Transverse colon (tissue), 4 donors: Measurements from ENCODE around the gene CHD6. TPM values are rescaled to one million over a fixed set of nuclear protein-coding genes. Genes with fewer than 3 reads are reported as not detected.

Experiments used
- DNase-seq: peaks from one replicate; pipeline ENCODE4 v3.0.0-alpha.2; 2019
- H3K27ac ChIP-seq, 4 donors: fragments of 200-600 bp; sonication (generic); 2 replicates each; pipeline ENCODE4 v1.5.1; 2016 to 2018; ENCODE audit warnings: inconsistent platforms in 4 of 4
- H3K27me3 ChIP-seq: fragments of 200-600 bp; sonication (generic); 2 replicates; pipeline ENCODE4 v1.5.1; 2017; ENCODE audit warnings: inconsistent platforms
- H3K36me3 ChIP-seq, 4 donors: fragments of 200-600 bp; sonication (generic); 2 replicates each; pipeline ENCODE4 v1.5.1; 2017 to 2019; ENCODE audit warnings: inconsistent platforms in 4 of 4
- H3K4me1 ChIP-seq, 4 donors: fragments of 200-600 bp; sonication (generic); 2 replicates each; pipeline ENCODE4 v1.5.1; 2017 to 2020; ENCODE audit warnings: inconsistent platforms in 4 of 4
- H3K4me3 ChIP-seq, 4 donors: fragments of 200-600 bp; sonication (generic); 1 replicate in 1 of 4; 2 replicates in 3 of 4; pipeline versions ENCODE4 v1.5.1 to v1.6.1; 2017 to 2019; ENCODE audit warnings: inconsistent platforms in 4 of 4
- H3K9me3 ChIP-seq, 2 donors: fragments of 200-600 bp; sonication (generic); 2 replicates each; pipeline ENCODE4 v1.5.1; 2017 to 2019; ENCODE audit warnings: inconsistent platforms in 2 of 2
- EP300 ChIP-seq: sonication (generic); formaldehyde crosslinking; IDR thresholded peaks from one replicate; pipeline ENCODE4 v1.6.1; 2017; ENCODE audit warnings: antibody characterized with exemption, low read depth
- POLR2A ChIP-seq: fragments of 450-650 bp; IDR thresholded peaks from one replicate; pipeline ENCODE4 v1.6.1; 2016; ENCODE audit warnings: antibody characterized with exemption, mild to moderate bottlenecking, moderate library complexity
- POLR2AphosphoS5 ChIP-seq, 3 donors: sonication (generic); formaldehyde crosslinking; IDR thresholded peaks; one replicate each; pipeline ENCODE4 v1.6.1; 2016; ENCODE audit warnings: antibody characterized with exemption in 3 of 3
- WGBS, 2 donors: methylation state at CpG; one replicate each; pipeline ENCODE4 v1.1.5; 2018; ENCODE audit warnings: low coverage in 1 of 2; 5-methylcytosine and 5-hydroxymethylcytosine counted together
- in situ Hi-C, 4 donors: fragments of 200-750 bp; cut with MboI; loops; one replicate each; pipeline versions ENCODE4 v1.15.0 to v1.15.1; 2017; ENCODE audit warnings: low sequenced_read_pairs in 3 of 4, low pct_ligation_motif_present in 1 of 4, low pct_unique_long_range_greater_than_20kb in 1 of 4
- intact Hi-C: fragments of 100-400 bp; cut with DNase I; formaldehyde crosslinking; loops from one replicate; pipeline ENCODE4 v1.15.1; 2023; ENCODE audit warnings: low total_unique reads
- total RNA-seq, 4 donors: library from RNA; depleted of rRNA; stranded (reverse); fragments of >200 nt; gene quantifications; one replicate each; pipeline ENCODE4 v1.1.0, GENCODE V29; 2016
- TF ChIP-seq, protein P1 (sequence below), 5 experiments: fragments of 200-600 bp in 3 of 5; fragments of 450-650 bp in 2 of 5; sonication (generic) in 3 of 5; IDR thresholded peaks; 1 replicate in 2 of 5; 2 replicates in 3 of 5; pipeline ENCODE4 v1.5.1; 2016 to 2017; ENCODE audit warnings: antibody characterized with exemption in 5 of 5, inconsistent platforms in 3 of 5, mild to moderate bottlenecking in 2 of 5, moderate library complexity in 1 of 5

CHD6 gene
- total RNA-seq, 4 donors from 2014 or later: 27.3 to 42.1 (median 27.9) TPM

DNA sequence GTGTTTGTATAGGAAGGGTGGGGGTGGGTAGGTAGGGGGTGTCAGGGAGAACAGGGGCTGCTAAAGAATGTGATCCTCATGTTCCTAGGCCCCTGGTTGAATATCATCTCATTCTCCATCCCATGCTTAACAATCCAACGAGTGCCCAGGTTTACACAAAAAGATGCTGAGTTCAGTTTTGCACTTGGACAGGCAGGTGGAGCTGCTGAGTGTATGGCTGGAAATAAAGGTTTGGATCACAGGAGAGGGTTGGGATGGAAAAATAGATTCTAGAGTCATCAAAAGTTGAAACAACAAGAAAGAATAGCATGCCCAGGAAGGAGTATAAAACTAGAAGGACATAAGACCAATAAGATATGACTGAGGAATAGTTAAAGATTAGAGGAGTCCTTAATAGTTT is 14.2 kb downstream of the CHD6 start:
- H3K27ac ChIP-seq: no peak overlapping the region
- intact Hi-C loops: no loop called here
- no peak for TF ChIP-seq POLR2AphosphoS5 (IDR thresholded peaks at IDR 0.05)
- TF ChIP-seq POLR2A: no peak
- TF ChIP-seq EP300: no peak
- TF ChIP-seq, protein P1, sequence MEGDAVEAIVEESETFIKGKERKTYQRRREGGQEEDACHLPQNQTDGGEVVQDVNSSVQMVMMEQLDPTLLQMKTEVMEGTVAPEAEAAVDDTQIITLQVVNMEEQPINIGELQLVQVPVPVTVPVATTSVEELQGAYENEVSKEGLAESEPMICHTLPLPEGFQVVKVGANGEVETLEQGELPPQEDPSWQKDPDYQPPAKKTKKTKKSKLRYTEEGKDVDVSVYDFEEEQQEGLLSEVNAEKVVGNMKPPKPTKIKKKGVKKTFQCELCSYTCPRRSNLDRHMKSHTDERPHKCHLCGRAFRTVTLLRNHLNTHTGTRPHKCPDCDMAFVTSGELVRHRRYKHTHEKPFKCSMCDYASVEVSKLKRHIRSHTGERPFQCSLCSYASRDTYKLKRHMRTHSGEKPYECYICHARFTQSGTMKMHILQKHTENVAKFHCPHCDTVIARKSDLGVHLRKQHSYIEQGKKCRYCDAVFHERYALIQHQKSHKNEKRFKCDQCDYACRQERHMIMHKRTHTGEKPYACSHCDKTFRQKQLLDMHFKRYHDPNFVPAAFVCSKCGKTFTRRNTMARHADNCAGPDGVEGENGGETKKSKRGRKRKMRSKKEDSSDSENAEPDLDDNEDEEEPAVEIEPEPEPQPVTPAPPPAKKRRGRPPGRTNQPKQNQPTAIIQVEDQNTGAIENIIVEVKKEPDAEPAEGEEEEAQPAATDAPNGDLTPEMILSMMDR (IDR thresholded peaks at IDR 0.05): no peak
- no peaks in the 10 kb centered on the region for H3K27me3 ChIP-seq
- H3K4me1 ChIP-seq: peaks cover 0 to 6% (median 1%) of the 10 kb centered on the region in 4 donors
- 50 to 81% methylated on average over 1 of the region's 1 CpG for WGBS, 2 donors
- peaks cover 11 to 18% of the 10 kb centered on the region in 2 donors for H3K9me3 ChIP-seq
- in situ Hi-C loops: no loop called here
- no peaks in the 10 kb centered on the region for H3K36me3 ChIP-seq
- no peak for DNase-seq
- no peak overlapping the region for H3K4me3 ChIP-seq

DNA sequence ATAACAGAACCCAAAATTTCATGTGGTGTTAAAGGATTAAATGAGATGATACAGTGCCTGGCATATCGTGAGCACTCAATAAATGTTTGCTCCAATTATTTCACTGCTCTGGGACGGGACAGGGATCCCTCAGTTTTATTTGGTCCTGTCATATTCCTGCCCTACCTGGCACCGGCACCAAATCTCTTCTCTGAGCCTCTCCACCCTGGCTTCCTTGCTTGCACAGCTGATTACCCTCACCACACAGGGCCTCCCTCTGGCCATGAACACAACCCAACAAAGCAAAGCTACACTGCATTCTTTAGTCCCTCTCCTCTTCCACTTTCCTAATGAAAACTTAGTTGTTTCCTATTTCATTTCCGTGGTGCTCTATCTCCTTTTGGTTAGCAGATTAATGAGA is 16.4 kb downstream of the CHD6 start:
- in situ Hi-C loops (no loop called here), intact Hi-C loops (no loop called here)
- DNase-seq: no peak
- H3K27ac ChIP-seq: no peak overlapping the region
- no peak overlapping the region for H3K4me3 ChIP-seq
- no peaks in the 10 kb centered on the region for H3K36me3 ChIP-seq
- WGBS, 2 donors: 92 to 96% methylated on average over 4 of the region's 4 CpGs
- TF ChIP-seq POLR2AphosphoS5 (IDR thresholded peaks at IDR 0.05): no peak
- TF ChIP-seq POLR2A: no peak
- TF ChIP-seq, protein P1 (IDR thresholded peaks at IDR 0.05): no peak
- TF ChIP-seq EP300: no peak
- peaks cover 18 to 32% of the 10 kb centered on the region in 2 donors for H3K9me3 ChIP-seq
- H3K27me3 ChIP-seq: no peaks in the 10 kb centered on the region
- no peaks in the 10 kb centered on the region for H3K4me1 ChIP-seq

DNA sequence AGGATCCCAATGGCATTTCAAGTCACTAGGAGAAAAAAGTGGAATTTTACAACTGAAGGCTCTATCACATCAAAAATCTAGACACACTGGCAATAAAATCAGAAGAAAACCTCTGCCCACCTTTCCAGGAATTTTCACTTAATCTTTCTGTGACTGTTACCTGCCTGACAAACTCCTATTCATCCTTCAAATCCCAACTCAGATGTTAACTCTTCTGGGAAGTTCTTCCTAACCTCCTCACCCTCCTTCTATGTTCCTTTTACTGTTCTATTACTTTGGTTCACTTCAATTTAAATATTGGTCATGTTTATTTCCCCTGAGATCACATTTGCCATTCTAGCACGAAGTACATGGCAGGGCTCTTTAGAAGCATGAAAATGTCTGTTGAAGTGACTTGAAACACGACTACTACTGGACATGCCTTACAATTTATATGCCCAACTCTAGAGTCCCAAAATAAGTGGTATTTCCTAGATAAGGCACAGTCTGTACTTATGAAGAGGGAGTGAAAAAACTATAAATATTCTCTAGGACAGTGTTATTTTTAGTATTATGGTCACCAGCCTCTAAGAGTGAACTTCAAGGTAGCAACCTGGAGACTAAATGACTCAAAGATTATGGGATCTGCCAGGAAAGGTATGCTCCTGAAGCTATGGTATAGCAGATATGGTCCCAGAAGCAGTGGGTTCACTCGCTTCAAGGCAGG is 17.1 kb downstream of the CHD6 start:
- in situ Hi-C loops (no loop called here), intact Hi-C loops (no loop called here)
- 78 to 84% methylated on average over 3 of the region's 3 CpGs for WGBS, 2 donors
- Histone ChIP-seq H3K4me1 (no peaks in the 10 kb centered on the region), H3K4me3 (no peak overlapping the region), H3K9me3 (peaks cover 19 to 32% of the 10 kb centered on the region in 2 donors), H3K36me3 (no peaks in the 10 kb centered on the region), H3K27ac (no peak overlapping the region), H3K27me3 (no peaks in the 10 kb centered on the region)
- DNase-seq: no peak
- TF ChIP-seq POLR2A (no peak), POLR2AphosphoS5 (IDR thresholded peaks at IDR 0.05) (no peak)
- TF ChIP-seq, protein P1 (IDR thresholded peaks at IDR 0.05): no peak

DNA sequence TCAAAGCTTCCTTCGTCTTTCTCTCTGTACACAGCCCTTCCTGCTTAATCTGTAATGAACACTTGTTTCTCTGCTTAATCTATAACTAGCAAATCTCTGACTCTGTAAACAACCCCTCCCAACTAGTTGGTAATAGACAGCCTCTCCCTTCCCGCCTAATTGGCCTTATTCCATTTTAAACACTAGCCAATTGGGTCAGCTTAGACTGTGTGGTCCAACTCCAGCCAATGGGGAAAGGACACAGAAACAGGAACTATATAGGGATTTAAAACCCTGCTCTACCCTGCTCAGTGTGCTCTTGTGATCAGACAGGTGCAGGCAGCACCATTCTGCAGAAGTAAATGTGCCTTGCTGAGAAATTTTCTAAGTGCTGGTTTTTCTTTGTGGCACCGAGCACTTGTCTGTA is 18.5 kb downstream of the CHD6 start:
- Histone ChIP-seq H3K4me1 (no peaks in the 10 kb centered on the region), H3K27me3 (no peaks in the 10 kb centered on the region), H3K4me3 (no peak overlapping the region), H3K9me3 (peaks cover 31 to 32% of the 10 kb centered on the region in 2 donors), H3K36me3 (no peaks in the 10 kb centered on the region), H3K27ac (no peak overlapping the region)
- 30 to 66% methylated on average over 1 to 3 of the region's 3 CpGs for WGBS, 2 donors
- no peak for DNase-seq
- intact Hi-C loops (no loop called here), in situ Hi-C loops (no loop called here)
- TF ChIP-seq EP300 (no peak), POLR2AphosphoS5 (IDR thresholded peaks at IDR 0.05) (no peak), POLR2A (no peak)
- TF ChIP-seq, protein P1 (IDR thresholded peaks at IDR 0.05): no peak
